Measurements from ENCODE around the gene PPP1R7.

DNA sequence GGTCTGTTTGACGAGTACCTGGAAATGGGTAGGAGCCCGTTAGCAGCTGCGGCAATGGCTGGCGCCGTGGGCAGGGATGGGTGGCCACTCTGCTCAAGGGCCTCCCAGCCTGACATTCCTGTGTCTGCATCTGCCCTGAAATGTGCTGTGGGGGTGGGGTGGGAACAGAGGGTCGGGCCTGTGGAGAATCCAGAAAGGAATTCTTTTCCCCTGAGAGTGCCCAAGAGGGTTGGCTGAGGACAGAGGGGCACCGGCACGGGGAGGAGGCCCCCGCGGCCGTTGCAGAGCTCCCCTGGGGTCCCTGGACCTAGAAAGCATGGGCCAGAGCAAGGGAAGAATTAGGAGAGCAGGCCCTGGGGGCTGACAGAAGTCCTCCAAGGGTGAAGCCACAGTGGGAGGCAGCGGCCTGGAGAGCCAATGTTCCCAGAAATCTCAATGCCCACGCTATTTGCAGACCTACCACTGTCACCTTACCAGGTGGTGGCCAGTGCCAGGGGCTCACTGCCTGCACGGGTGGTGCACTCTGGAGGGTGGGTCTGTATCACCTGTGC, 66.0 kb downstream of the PPP1R7 start:
- TF ChIP-seq CTCF (IDR thresholded peaks at IDR 0.05), result no peak
- no peak for TF ChIP-seq POLR2A (IDR thresholded peaks at IDR 0.05)
